Endothelial cell of umbilical vein (primary cell): ENCODE results near the gene FRMPD1.

ENCODE experiments used
- CTCF ChIP-seq, 2 donors: IDR thresholded peaks; 1 replicate in 1 of 2; 2 replicates in 1 of 2; pipeline ENCODE4 v1.5.1; 2011; ENCODE audit warnings: low read length in 2 of 2, mild to moderate bottlenecking in 2 of 2, moderate library complexity in 2 of 2, control low read depth in 1 of 2, inconsistent platforms in 1 of 2, low read depth in 1 of 2; ENCODE audit not compliant: insufficient read depth in 1 of 2; ENCODE audit errors: extremely low read depth in 1 of 2
- GATA2 ChIP-seq: IDR thresholded peaks from 2 replicates; pipeline ENCODE4 v1.7.0; 2011; ENCODE audit warnings: low read depth, mild to moderate bottlenecking, moderate library complexity, mixed read lengths, low read length; ENCODE audit not compliant: insufficient read length, insufficient read depth
- POLR2A ChIP-seq: IDR thresholded peaks from 2 replicates; pipeline ENCODE4 v1.6.1; 2012; ENCODE audit warnings: low read depth, mild to moderate bottlenecking, control low read depth, low read length

GRCh38 chr9:37710046-37710445, 59.3 kb downstream of the FRMPD1 start:
- TF ChIP-seq CTCF (IDR thresholded peaks at IDR 0.05; ENCODE audit: extremely low read depth in 1 of 2, insufficient read depth in 1 of 2, low read depth in 1 of 2, low read length in 2 of 2) (no peak), POLR2A (no peak), GATA2 (no peak)
